GM12873 (cell line): Measurements from ENCODE around the gene ZNF292.
A peak's percentile ranks its signal among the peaks of the same experiment; 100 is the strongest.

Source experiments
- TF ChIP-seq, protein P1 (sequence below): IDR thresholded peaks from 2 replicates; pipeline ENCODE4 v1.5.1; 2012; ENCODE audit warnings: low read depth, mild to moderate bottlenecking, moderate library complexity, low read length, control low read depth; ENCODE audit not compliant: insufficient read depth; ENCODE audit errors: missing control alignments

The ZNF292 gene

DNA sequence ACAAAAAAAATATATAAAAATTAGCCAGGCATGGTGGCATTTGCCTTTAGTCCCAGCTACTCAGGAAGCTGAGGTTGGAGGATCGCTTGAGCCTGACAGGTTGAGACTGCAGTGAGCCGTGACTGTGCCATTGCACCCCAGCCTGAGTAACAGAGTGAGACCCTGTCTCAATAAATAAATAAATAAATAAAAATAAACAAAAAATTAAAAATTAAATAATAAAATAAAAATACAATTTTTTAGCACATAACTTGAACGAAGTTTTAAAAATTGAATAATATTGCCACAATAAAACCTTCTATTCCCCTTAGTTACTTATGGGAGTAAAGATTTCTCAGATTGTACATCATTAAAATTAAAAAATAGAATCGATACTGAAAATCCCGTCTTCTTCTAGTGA lies 31.3 kb upstream of the ZNF292 start:
- TF ChIP-seq, protein P1, sequence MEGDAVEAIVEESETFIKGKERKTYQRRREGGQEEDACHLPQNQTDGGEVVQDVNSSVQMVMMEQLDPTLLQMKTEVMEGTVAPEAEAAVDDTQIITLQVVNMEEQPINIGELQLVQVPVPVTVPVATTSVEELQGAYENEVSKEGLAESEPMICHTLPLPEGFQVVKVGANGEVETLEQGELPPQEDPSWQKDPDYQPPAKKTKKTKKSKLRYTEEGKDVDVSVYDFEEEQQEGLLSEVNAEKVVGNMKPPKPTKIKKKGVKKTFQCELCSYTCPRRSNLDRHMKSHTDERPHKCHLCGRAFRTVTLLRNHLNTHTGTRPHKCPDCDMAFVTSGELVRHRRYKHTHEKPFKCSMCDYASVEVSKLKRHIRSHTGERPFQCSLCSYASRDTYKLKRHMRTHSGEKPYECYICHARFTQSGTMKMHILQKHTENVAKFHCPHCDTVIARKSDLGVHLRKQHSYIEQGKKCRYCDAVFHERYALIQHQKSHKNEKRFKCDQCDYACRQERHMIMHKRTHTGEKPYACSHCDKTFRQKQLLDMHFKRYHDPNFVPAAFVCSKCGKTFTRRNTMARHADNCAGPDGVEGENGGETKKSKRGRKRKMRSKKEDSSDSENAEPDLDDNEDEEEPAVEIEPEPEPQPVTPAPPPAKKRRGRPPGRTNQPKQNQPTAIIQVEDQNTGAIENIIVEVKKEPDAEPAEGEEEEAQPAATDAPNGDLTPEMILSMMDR = no peak

DNA sequence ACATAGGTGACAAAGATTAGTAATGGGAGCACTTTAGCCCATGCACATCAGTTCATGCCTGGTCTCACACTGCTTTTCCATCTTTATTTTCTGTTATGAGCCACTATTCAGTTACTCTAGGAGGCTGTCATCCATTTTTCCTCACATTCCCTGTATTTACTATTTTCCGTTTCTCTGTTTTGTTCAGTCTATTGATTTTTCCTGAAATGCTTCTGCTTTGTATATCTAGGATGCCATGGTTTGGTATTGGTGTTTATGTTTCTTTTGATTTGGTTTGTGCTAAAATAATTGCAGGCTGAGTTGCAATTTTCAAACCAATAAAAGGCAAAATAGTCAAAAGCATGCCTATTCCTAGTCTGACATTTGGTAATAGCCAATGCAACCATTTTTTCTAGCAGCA lies 28.9 kb upstream of the ZNF292 start:
- TF ChIP-seq, protein P1 = no peak

GRCh38 chr6:87127737-87128136 lies 27.6 kb upstream of the ZNF292 start:
- TF ChIP-seq, protein P1 = no peak

DNA sequence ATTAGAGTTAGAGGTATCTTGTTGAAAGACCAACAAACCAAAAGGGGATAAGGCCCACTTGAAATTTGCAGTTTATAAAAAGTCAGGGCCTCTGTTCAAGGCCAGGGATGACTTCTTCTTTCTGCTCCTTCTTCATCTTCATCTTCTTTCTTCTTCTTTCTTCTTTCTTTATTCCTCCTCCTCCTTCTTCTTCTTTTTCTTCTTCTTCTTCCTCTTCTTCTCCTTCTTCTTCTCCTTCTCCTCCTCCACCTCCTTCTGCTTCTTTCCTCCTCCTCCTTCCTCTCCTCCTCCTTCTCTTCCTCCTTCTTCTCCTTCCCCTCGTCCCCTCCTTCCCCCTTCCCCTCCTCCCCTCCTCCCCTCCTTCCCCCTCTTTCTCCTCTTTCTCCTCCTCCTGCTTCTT lies 18.4 kb upstream of the ZNF292 start:
- TF ChIP-seq, protein P1 = no peak

DNA sequence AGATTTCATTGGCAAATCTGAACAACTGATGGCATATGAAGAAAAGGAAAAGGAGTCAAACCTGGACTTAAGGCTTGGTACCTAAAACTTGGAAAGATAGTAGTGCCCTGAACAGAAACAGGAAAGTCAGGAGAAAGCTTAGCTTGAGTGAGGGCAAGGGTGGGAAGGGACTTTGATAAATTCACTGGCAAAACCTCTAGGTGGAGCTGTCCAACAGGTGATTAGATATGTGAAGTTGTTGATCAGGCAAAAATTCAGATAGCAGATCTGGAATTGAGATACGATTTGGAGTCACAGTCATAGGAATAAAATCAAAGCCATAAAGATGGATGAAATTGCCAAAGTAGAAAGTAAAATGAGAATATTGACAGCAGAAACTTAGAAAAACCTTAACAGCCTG lies 16.1 kb upstream of the ZNF292 start:
- TF ChIP-seq, protein P1 = peak; percentile 76

- TF ChIP-seq, protein P1 = no peak
Observed at GRCh38 chr6:87146363-87146762, 9.0 kb upstream of the ZNF292 start.

GRCh38 chr6:87150406-87150805 lies 5.0 kb upstream of the ZNF292 start:
- TF ChIP-seq, protein P1 = no peak

DNA sequence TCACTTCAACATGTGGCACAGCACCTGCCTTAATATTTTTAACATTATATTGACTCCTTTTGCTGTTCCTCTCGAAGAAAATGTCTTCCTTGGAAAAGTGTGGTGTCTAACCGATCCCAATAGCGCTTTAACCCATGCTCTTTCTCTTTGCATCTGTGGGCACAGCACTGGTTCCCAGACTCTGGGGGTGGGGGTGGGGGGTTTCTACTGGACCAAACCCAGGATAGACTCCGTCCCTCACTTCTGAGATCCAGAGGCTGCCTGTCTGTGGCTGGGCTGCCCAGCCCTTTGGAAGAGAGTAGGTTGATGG lies 3.9 kb upstream of the ZNF292 start:
- TF ChIP-seq, protein P1 = no peak
